Neural progenitor cell (in vitro differentiated cells): ENCODE results near the gene KAT2B. TPM values are rescaled to one million over a fixed set of nuclear protein-coding genes. Genes with fewer than 3 reads are reported as not detected.
A peak's percentile ranks its signal among the peaks of the same experiment; 100 is the strongest.

Experiments
- DNase-seq: peaks from one replicate; pipeline ENCODE4 v3.0.0-alpha.2; 2016; ENCODE audit warnings: low spot score
- H2AFZ ChIP-seq: fragments of 200-600 bp; sonication (generic); replicated peaks from 2 replicates; pipeline ENCODE4 v1.6.1; 2016; ENCODE audit warnings: antibody characterized with exemption
- H3F3A ChIP-seq: fragments of 200-600 bp; sonication (generic); 2 replicates; pipeline ENCODE4 v1.6.1; 2016; ENCODE audit warnings: antibody characterized with exemption, low read depth
- H3K27ac ChIP-seq: fragments of 200-600 bp; sonication (generic); 2 replicates; pipeline ENCODE4 v1.5.1; 2016; ENCODE audit warnings: mild to moderate bottlenecking
- H3K27me3 ChIP-seq: fragments of 200-600 bp; sonication (generic); 2 replicates; pipeline ENCODE4 v1.6.1; 2016; ENCODE audit warnings: mild to moderate bottlenecking, moderate library complexity
- H3K36me3 ChIP-seq: fragments of 200-600 bp; sonication (generic); 2 replicates; pipeline ENCODE4 v1.5.1; 2016
- H3K4me1 ChIP-seq: fragments of 200-600 bp; sonication (generic); 2 replicates; pipeline ENCODE4 v1.6.1; 2016; ENCODE audit warnings: mixed run types
- H3K4me2 ChIP-seq: fragments of 200-600 bp; sonication (generic); 2 replicates; pipeline ENCODE4 v1.6.1; 2016
- H3K4me3 ChIP-seq: fragments of 200-600 bp; sonication (generic); 2 replicates; pipeline ENCODE4 v1.5.1; 2016
- H3K79me2 ChIP-seq: fragments of 200-600 bp; sonication (generic); 2 replicates; pipeline ENCODE4 v1.6.1; 2016; ENCODE audit warnings: low read depth
- H3K9ac ChIP-seq: fragments of 200-600 bp; sonication (generic); 2 replicates; pipeline ENCODE4 v1.6.1; 2016
- H3K9me3 ChIP-seq: fragments of 200-600 bp; sonication (generic); 2 replicates; pipeline ENCODE4 v1.5.1; 2016; ENCODE audit warnings: low read depth
- H4K20me1 ChIP-seq: fragments of 200-600 bp; sonication (generic); 2 replicates; pipeline ENCODE4 v1.6.1; 2016; ENCODE audit warnings: low read depth
- H3K27ac Mint-ChIP-seq: 3 replicates; pipeline ENCODE4 v1.8.0; 2021; ENCODE audit warnings: mixed read lengths
- H3K27me3 Mint-ChIP-seq: 2 replicates; pipeline ENCODE4 v1.8.0; 2022; ENCODE audit warnings: low read depth, mild to moderate bottlenecking, inconsistent platforms, moderate library complexity, mixed read lengths; ENCODE audit not compliant: insufficient read depth
- H3K36me3 Mint-ChIP-seq: 3 replicates; pipeline ENCODE4 v1.8.0; 2021; ENCODE audit warnings: mixed read lengths
- H3K4me1 Mint-ChIP-seq: 3 replicates; pipeline ENCODE4 v1.8.0; 2021; ENCODE audit warnings: mixed read lengths
- H3K4me3 Mint-ChIP-seq: 3 replicates; pipeline ENCODE4 v1.8.0; 2021; ENCODE audit warnings: mild to moderate bottlenecking, moderate library complexity, mixed read lengths
- H3K9me3 Mint-ChIP-seq: 3 replicates; pipeline ENCODE4 v1.8.0; 2020; ENCODE audit warnings: mixed read lengths
- EZH2 ChIP-seq: fragments of 200-600 bp; sonication (generic); IDR thresholded peaks from 2 replicates; pipeline ENCODE4 v1.6.1; 2017; ENCODE audit warnings: antibody characterized with exemption, mild to moderate bottlenecking, moderate library complexity
- EZH2phosphoT487 ChIP-seq: fragments of 200-600 bp; sonication (generic); IDR thresholded peaks from 2 replicates; pipeline ENCODE4 v1.6.1; 2017; ENCODE audit warnings: antibody characterized with exemption
- total RNA-seq: library from RNA; depleted of rRNA; stranded (reverse); fragments of >200 nt; gene quantifications from 2 replicates; pipeline ENCODE4 v1.2.3, GENCODE V29; 2015; ENCODE audit warnings: low replicate concordance
- TF ChIP-seq, protein P1 (sequence below): fragments of 200-600 bp; sonication (generic); IDR thresholded peaks from 2 replicates; pipeline ENCODE4 v1.5.1; 2017; ENCODE audit warnings: antibody characterized with exemption, mild to moderate bottlenecking

KAT2B gene
- total RNA-seq, 1 donor from 2014 or later, result 21.6 TPM

DNA sequence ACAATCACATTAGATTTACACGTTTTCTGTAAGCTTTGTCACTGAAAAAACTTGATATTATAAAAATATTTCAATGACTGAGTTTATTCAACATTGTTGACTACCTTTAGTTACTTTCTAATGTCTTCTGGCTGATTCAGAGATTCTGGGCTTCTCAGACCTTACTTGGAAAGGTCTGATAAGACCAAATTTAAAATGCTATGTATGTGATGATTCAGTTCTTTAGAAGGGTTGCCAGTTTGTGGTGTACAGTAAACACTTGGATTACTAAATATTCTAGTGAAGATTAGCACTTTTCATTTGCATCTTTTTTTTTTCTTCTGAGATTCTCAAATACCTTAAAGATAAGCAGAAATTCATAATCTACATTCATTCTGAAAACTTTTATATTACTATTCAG is 96.0 kb downstream of the KAT2B start:
- Histone ChIP-seq H3K9me3 (no peaks in the 10 kb centered on the region), H2AFZ (no peak overlapping the region), H3K4me1 (peaks cover 14% of the 10 kb centered on the region), H3K79me2 (no peaks in the 10 kb centered on the region), H4K20me1 (no peaks in the 10 kb centered on the region), H3K27ac (no peak overlapping the region), H3K36me3 (no peaks in the 10 kb centered on the region), H3K9ac (no peak overlapping the region), H3K4me3 (no peak overlapping the region), H3F3A (peaks cover 26% of the 10 kb centered on the region), H3K4me2 (no peak overlapping the region), H3K27me3 (no peaks in the 10 kb centered on the region)
- DNase-seq, result no peak
- Mint-ChIP-seq H3K9me3 (no peaks in the 10 kb centered on the region), H3K27ac (no peak overlapping the region), H3K4me1 (peaks cover 17% of the 10 kb centered on the region), H3K27me3 (peaks cover 3% of the 10 kb centered on the region), H3K4me3 (no peak overlapping the region), H3K36me3 (no peaks in the 10 kb centered on the region)
- TF ChIP-seq, protein P1, sequence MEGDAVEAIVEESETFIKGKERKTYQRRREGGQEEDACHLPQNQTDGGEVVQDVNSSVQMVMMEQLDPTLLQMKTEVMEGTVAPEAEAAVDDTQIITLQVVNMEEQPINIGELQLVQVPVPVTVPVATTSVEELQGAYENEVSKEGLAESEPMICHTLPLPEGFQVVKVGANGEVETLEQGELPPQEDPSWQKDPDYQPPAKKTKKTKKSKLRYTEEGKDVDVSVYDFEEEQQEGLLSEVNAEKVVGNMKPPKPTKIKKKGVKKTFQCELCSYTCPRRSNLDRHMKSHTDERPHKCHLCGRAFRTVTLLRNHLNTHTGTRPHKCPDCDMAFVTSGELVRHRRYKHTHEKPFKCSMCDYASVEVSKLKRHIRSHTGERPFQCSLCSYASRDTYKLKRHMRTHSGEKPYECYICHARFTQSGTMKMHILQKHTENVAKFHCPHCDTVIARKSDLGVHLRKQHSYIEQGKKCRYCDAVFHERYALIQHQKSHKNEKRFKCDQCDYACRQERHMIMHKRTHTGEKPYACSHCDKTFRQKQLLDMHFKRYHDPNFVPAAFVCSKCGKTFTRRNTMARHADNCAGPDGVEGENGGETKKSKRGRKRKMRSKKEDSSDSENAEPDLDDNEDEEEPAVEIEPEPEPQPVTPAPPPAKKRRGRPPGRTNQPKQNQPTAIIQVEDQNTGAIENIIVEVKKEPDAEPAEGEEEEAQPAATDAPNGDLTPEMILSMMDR, result no peak

DNA sequence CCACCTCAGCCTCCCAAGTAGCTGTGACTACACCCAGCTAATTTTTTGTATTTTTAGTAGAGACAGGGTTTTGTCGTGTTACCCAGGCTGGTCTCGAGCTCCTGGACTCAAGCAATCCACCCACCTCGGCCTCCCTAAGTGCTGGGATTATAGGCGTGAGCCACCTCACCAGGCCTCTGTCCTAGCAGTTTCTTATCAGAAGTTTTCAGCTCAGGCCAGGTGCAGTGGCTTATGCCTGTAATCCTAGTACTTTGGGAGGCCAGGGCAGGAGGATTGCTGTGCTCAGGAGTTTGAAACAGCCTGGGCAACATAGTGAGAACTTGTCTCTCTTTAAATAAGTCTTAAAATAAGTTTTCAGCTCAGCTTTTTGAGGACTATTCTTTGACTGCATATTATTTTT is 97.4 kb downstream of the KAT2B start:
- TF ChIP-seq, protein P1, result no peak
- no peak for TF ChIP-seq EZH2phosphoT487
- no peak for TF ChIP-seq EZH2
- peak; percentile 9 for DNase-seq
- H3K9ac ChIP-seq, result no peak overlapping the region
- H4K20me1 ChIP-seq, result peaks cover 8% of the 10 kb centered on the region
- H3K4me3 ChIP-seq, result no peak overlapping the region
- peaks cover 24% of the 10 kb centered on the region for H3K4me1 ChIP-seq
- no peaks in the 10 kb centered on the region for H3K9me3 Mint-ChIP-seq
- H3K4me2 ChIP-seq, result no peak overlapping the region
- no peak overlapping the region for H3K27ac Mint-ChIP-seq
- peaks cover 3% of the 10 kb centered on the region for H3K27me3 Mint-ChIP-seq
- H3F3A ChIP-seq, result peaks cover 40% of the 10 kb centered on the region
- H3K9me3 ChIP-seq, result no peaks in the 10 kb centered on the region
- no peaks in the 10 kb centered on the region for H3K36me3 ChIP-seq
- H2AFZ ChIP-seq, result no peak overlapping the region
- H3K4me1 Mint-ChIP-seq, result peaks cover 31% of the 10 kb centered on the region
- no peaks in the 10 kb centered on the region for H3K27me3 ChIP-seq
- no peak overlapping the region for H3K4me3 Mint-ChIP-seq
- peak overlapping the region; percentile 26 for H3K27ac ChIP-seq
- H3K36me3 Mint-ChIP-seq, result no peaks in the 10 kb centered on the region
- H3K79me2 ChIP-seq, result no peaks in the 10 kb centered on the region

DNA sequence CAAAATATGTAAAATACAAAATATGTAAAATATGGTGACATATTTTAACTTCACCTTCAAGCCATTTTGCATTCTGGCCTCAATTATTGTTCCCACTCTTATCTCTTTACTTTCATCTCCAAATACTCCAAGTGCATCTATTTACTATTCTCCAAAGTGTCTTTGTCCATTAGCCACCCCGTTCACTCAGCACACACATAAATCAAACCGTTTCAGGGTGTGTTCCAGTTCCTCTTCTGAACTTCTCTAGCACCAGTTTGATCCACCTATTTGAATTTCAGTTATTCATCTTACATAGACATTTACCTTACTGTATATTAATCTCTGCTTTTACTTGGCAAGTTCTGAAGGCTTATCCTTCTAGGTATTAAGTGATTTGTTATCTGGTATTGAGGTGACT is 100.6 kb downstream of the KAT2B start:
- peak overlapping the region; percentile 47 for H3K27ac Mint-ChIP-seq
- H3K9me3 ChIP-seq, result no peaks in the 10 kb centered on the region
- H3K27me3 Mint-ChIP-seq, result no peaks in the 10 kb centered on the region
- H3K9ac ChIP-seq, result no peak overlapping the region
- H3K9me3 Mint-ChIP-seq, result no peaks in the 10 kb centered on the region
- peaks cover 4% of the 10 kb centered on the region for H3K36me3 Mint-ChIP-seq
- H2AFZ ChIP-seq, result no peak overlapping the region
- H3K79me2 ChIP-seq, result no peaks in the 10 kb centered on the region
- no peak for DNase-seq
- H3K4me1 Mint-ChIP-seq, result peaks cover 36% of the 10 kb centered on the region
- peaks cover 53% of the 10 kb centered on the region for H3F3A ChIP-seq
- no peak overlapping the region for H3K4me3 ChIP-seq
- peaks cover 8% of the 10 kb centered on the region for H4K20me1 ChIP-seq
- no peak for TF ChIP-seq EZH2
- TF ChIP-seq, protein P1, result no peak
- TF ChIP-seq EZH2phosphoT487, result no peak
- H3K27ac ChIP-seq, result peak overlapping the region; percentile 84
- H3K27me3 ChIP-seq, result no peaks in the 10 kb centered on the region
- peaks cover 3% of the 10 kb centered on the region for H3K36me3 ChIP-seq
- no peak overlapping the region for H3K4me3 Mint-ChIP-seq
- peak overlapping the region; percentile 54 for H3K4me2 ChIP-seq
- peaks cover 32% of the 10 kb centered on the region for H3K4me1 ChIP-seq
